Activated CD4-positive, alpha-beta T cell treated with anti-CD3 and anti-CD28 coated beads for 36 hours (primary cell): Measurements from ENCODE around the gene C6orf62. TPM values are rescaled to one million over a fixed set of nuclear protein-coding genes. Genes with fewer than 3 reads are reported as not detected.
A peak's percentile ranks its signal among the peaks of the same experiment; 100 is the strongest.
"Not testable (repeated sequence)": the region's sequence is repeated elsewhere in the genome, so short reads cannot be mapped to it uniquely, and the experiment has no call there.

Experiments used
- ATAC-seq: fragments of 200-7000 bp; cut with Tn5 transposase; one replicate; pipeline ENCODE4 v1.10.0; 2021; ENCODE audit warnings: mild to moderate bottlenecking, moderate library complexity
- CTCF ChIA-PET: fragments of 350-600 bp; sonication (Branson Sonifier 250); formaldehyde crosslinking; loops from one replicate; lab custom pipeline; 2021; ENCODE audit warnings: antibody characterized with exemption; lab: Charles Lee
- POLR2A ChIA-PET: fragments of 350-600 bp; sonication (Branson Sonifier 250); formaldehyde crosslinking; loops from one replicate; lab custom pipeline; 2021; ENCODE audit warnings: antibody characterized with exemption, inconsistent platforms; lab: Charles Lee
- DNase-seq: peaks from one replicate; pipeline ENCODE4 v3.0.0-alpha.2; 2020
- H3K27ac Mint-ChIP-seq: one replicate; pipeline ENCODE4 v1.8.0; 2021; ENCODE audit warnings: mixed read lengths
- H3K27me3 Mint-ChIP-seq: one replicate; pipeline ENCODE4 v1.8.0; 2021; ENCODE audit warnings: mixed read lengths
- H3K36me3 Mint-ChIP-seq: one replicate; pipeline ENCODE4 v1.8.0; 2021; ENCODE audit warnings: low read depth, mixed read lengths
- H3K4me1 Mint-ChIP-seq: one replicate; pipeline ENCODE4 v1.8.0; 2021; ENCODE audit warnings: mixed read lengths
- H3K4me3 Mint-ChIP-seq: one replicate; pipeline ENCODE4 v1.8.0; 2021; ENCODE audit warnings: mild to moderate bottlenecking, moderate library complexity, mixed read lengths
- H3K9me3 Mint-ChIP-seq: one replicate; pipeline ENCODE4 v1.8.0; 2021; ENCODE audit warnings: low read depth, mixed read lengths
- intact Hi-C, 2 experiments: fragments of 100-400 bp; cut with DNase I in 1 of 2; cut with micrococcal nuclease in 1 of 2; formaldehyde crosslinking; loops; one replicate each; pipeline versions ENCODE4 v1.14.2 to v1.15.1; 2022 to 2024; cut with DNase I, micrococcal nuclease
- total RNA-seq, 2 experiments: library from RNA; stranded (reverse); gene quantifications; one replicate each; pipeline ENCODE4 v1.2.3, GENCODE V29; 2021

C6orf62 gene
- total RNA-seq, 2 experiments from 2014 or later = 141 to 147 TPM

- Mint-ChIP-seq H3K27ac (no peak overlapping the region), H3K4me3 (no peak overlapping the region), H3K9me3 (no peaks in the 10 kb centered on the region), H3K36me3 (no peaks in the 10 kb centered on the region), H3K4me1 (no peaks in the 10 kb centered on the region), H3K27me3 (no peaks in the 10 kb centered on the region)
- no peak for ATAC-seq
- POLR2A ChIA-PET = interaction anchor here (0.6 kb wide), 1 partner anchor 274 kb away, joined by 3 read pairs; no protein-coding TSS in a partner anchor
- DNase-seq = no peak
- intact Hi-C loops = loop anchor here in 1 of 2 experiments (10.0 kb wide), 2 partner anchors 235 to 475 kb away; no protein-coding TSS in a partner anchor
- CTCF ChIA-PET = interaction anchor here (1.2 to 1.5 kb wide), 5 partner anchors 10 to 187 kb away, joined by 3 to 5 read pairs (median 4); no protein-coding TSS in a partner anchor
These were observed 40.8 kb upstream of the C6orf62 start for GRCh38 chr6:24759718-24760117.

GRCh38 chr6:24757611-24758010 is 38.7 kb upstream of the C6orf62 start:
- Mint-ChIP-seq H3K27ac (no peak overlapping the region), H3K4me1 (no peaks in the 10 kb centered on the region), H3K36me3 (no peaks in the 10 kb centered on the region), H3K4me3 (no peak overlapping the region), H3K9me3 (peaks cover 4% of the 10 kb centered on the region), H3K27me3 (peaks cover under 1% of the 10 kb centered on the region)
- DNase-seq = no peak
- POLR2A ChIA-PET = no interaction called here
- intact Hi-C loops = no loop called here
- CTCF ChIA-PET = interaction anchor here (0.7 to 2.0 kb wide), 3 partner anchors 174 to 314 kb away, joined by 3 to 5 read pairs (median 4); no protein-coding TSS in a partner anchor
- ATAC-seq = no peak

GRCh38 chr6:24755279-24755678 is 36.3 kb upstream of the C6orf62 start:
- no peak overlapping the region for H3K27ac Mint-ChIP-seq
- peaks cover 2% of the 10 kb centered on the region for H3K4me1 Mint-ChIP-seq
- POLR2A ChIA-PET = no interaction called here
- ATAC-seq (no peak), DNase-seq (no peak)
- CTCF ChIA-PET = interaction anchor here (0.7 to 1.5 kb wide), 5 partner anchors 9 to 176 kb away, joined by 3 to 6 read pairs (median 3); no protein-coding TSS in a partner anchor
- H3K4me3 Mint-ChIP-seq = no peak overlapping the region
- peaks cover 4% of the 10 kb centered on the region for H3K9me3 Mint-ChIP-seq
- intact Hi-C loops = no loop called here
- H3K36me3 Mint-ChIP-seq = no peaks in the 10 kb centered on the region
- H3K27me3 Mint-ChIP-seq = peaks cover 2% of the 10 kb centered on the region

GRCh38 chr6:24754378-24754777 is 35.4 kb upstream of the C6orf62 start:
- POLR2A ChIA-PET = not testable (repeated sequence)

GRCh38 chr6:24753545-24753944 is 34.6 kb upstream of the C6orf62 start:
- H3K4me3 Mint-ChIP-seq = no peak overlapping the region

More at GRCh38 chr6:24754378-24754777, 35.4 kb upstream of the C6orf62 start:
- H3K4me3 Mint-ChIP-seq, DNase-seq, H3K27me3 Mint-ChIP-seq, H3K36me3 Mint-ChIP-seq, H3K9me3 Mint-ChIP-seq, H3K4me1 Mint-ChIP-seq, intact Hi-C loops, H3K27ac Mint-ChIP-seq, ATAC-seq: not testable (repeated sequence)
- CTCF ChIA-PET = interaction anchor here (1.2 to 1.5 kb wide), 2 partner anchors 11 to 173 kb away, joined by 3 to 4 read pairs; no protein-coding TSS in a partner anchor

GRCh38 chr6:24752917-24753492 is 34.1 kb upstream of the C6orf62 start:
- intact Hi-C loops = no loop called here
- CTCF ChIA-PET = interaction anchor here (1.2 to 1.8 kb wide), 2 partner anchors 10 to 13 kb away, joined by 4 to 7 read pairs; no protein-coding TSS in a partner anchor
- no peak for ATAC-seq
- peaks cover 2% of the 10 kb centered on the region for H3K4me1 Mint-ChIP-seq
- H3K9me3 Mint-ChIP-seq = peaks cover 4% of the 10 kb centered on the region
- no peak overlapping the region for H3K4me3 Mint-ChIP-seq
- no peaks in the 10 kb centered on the region for H3K36me3 Mint-ChIP-seq
- DNase-seq = no peak
- POLR2A ChIA-PET = no interaction called here
- H3K27ac Mint-ChIP-seq = no peak overlapping the region
- H3K27me3 Mint-ChIP-seq = peaks cover 5% of the 10 kb centered on the region

More at GRCh38 chr6:24753545-24753944, 34.6 kb upstream of the C6orf62 start:
- H3K27me3 Mint-ChIP-seq = peaks cover 5% of the 10 kb centered on the region
- no peak overlapping the region for H3K27ac Mint-ChIP-seq
- intact Hi-C loops = no loop called here
- no peak for DNase-seq
- no peak for ATAC-seq
- no peaks in the 10 kb centered on the region for H3K36me3 Mint-ChIP-seq
- ChIA-PET POLR2A (no interaction called here), CTCF (interaction anchor here (1.2 to 1.8 kb wide), 2 partner anchors 10 to 12 kb away, joined by 4 to 7 read pairs; no protein-coding TSS in a partner anchor)
- peaks cover 2% of the 10 kb centered on the region for H3K4me1 Mint-ChIP-seq
- H3K9me3 Mint-ChIP-seq = peaks cover 4% of the 10 kb centered on the region

- DNase-seq (no peak), ATAC-seq (no peak)
- Mint-ChIP-seq H3K27me3 (peaks cover 5% of the 10 kb centered on the region), H3K9me3 (peaks cover 4% of the 10 kb centered on the region), H3K36me3 (no peaks in the 10 kb centered on the region), H3K4me1 (peaks cover 2% of the 10 kb centered on the region), H3K4me3 (no peak overlapping the region), H3K27ac (no peak overlapping the region)
- intact Hi-C loops = no loop called here
- CTCF ChIA-PET = interaction anchor here (1.2 to 1.8 kb wide), 2 partner anchors 9 to 13 kb away, joined by 4 to 7 read pairs; no protein-coding TSS in a partner anchor
- POLR2A ChIA-PET = no interaction called here
These were observed 33.5 kb upstream of the C6orf62 start for GRCh38 chr6:24752503-24752902.

- POLR2A ChIA-PET, intact Hi-C loops, H3K4me3 Mint-ChIP-seq, ATAC-seq, H3K27me3 Mint-ChIP-seq, H3K36me3 Mint-ChIP-seq, CTCF ChIA-PET, H3K27ac Mint-ChIP-seq, H3K9me3 Mint-ChIP-seq, DNase-seq, H3K4me1 Mint-ChIP-seq: not testable (repeated sequence)
These were observed 31.9 kb upstream of the C6orf62 start for GRCh38 chr6:24750878-24751277.

GRCh38 chr6:24749297-24749696 is 30.3 kb upstream of the C6orf62 start:
- peaks cover 7% of the 10 kb centered on the region for H3K4me1 Mint-ChIP-seq
- H3K36me3 Mint-ChIP-seq = no peaks in the 10 kb centered on the region
- peaks cover 5% of the 10 kb centered on the region for H3K27me3 Mint-ChIP-seq
- ATAC-seq (no peak), DNase-seq (no peak)
- intact Hi-C loops = no loop called here
- no peak overlapping the region for H3K4me3 Mint-ChIP-seq
- H3K27ac Mint-ChIP-seq = no peak overlapping the region
- POLR2A ChIA-PET = no interaction called here
- CTCF ChIA-PET = interaction anchor here (0.6 to 0.9 kb wide), 2 partner anchors 11 to 22 kb away, joined by 3 read pairs; no protein-coding TSS in a partner anchor
- H3K9me3 Mint-ChIP-seq = peaks cover 3% of the 10 kb centered on the region

GRCh38 chr6:24744911-24745310 is 26.0 kb upstream of the C6orf62 start:
- peaks cover 28% of the 10 kb centered on the region for H3K4me1 Mint-ChIP-seq
- CTCF ChIA-PET = interaction anchor here (0.7 to 0.8 kb wide), 3 partner anchors 10 to 461 kb away, joined by 3 to 4 read pairs (median 3); no protein-coding TSS in a partner anchor
- DNase-seq (no peak), ATAC-seq (no peak)
- no peaks in the 10 kb centered on the region for H3K36me3 Mint-ChIP-seq
- intact Hi-C loops = no loop called here
- H3K4me3 Mint-ChIP-seq = no peak overlapping the region
- peak overlapping the region; percentile 2 for H3K27ac Mint-ChIP-seq
- peaks cover 3% of the 10 kb centered on the region for H3K27me3 Mint-ChIP-seq
- POLR2A ChIA-PET = no interaction called here
- H3K9me3 Mint-ChIP-seq = no peaks in the 10 kb centered on the region

GRCh38 chr6:24743944-24744335 is 25.0 kb upstream of the C6orf62 start:
- DNase-seq (no peak), ATAC-seq (no peak)
- peaks cover 1% of the 10 kb centered on the region for H3K27me3 Mint-ChIP-seq
- peaks cover 28% of the 10 kb centered on the region for H3K4me1 Mint-ChIP-seq
- H3K9me3 Mint-ChIP-seq = no peaks in the 10 kb centered on the region
- intact Hi-C loops = loop anchor here (1.0 to 2.0 kb wide), 4 partner anchors 23 to 282 kb away; partner anchors contain the start of gene GMNN (in 1 of the 2)
- no peaks in the 10 kb centered on the region for H3K36me3 Mint-ChIP-seq
- H3K27ac Mint-ChIP-seq = peak overlapping the region; percentile 82
- ChIA-PET CTCF (interaction anchor here (1.4 to 1.8 kb wide), 6 partner anchors 9 to 78 kb away, joined by 4 to 8 read pairs (median 5); no protein-coding TSS in a partner anchor), POLR2A (interaction anchor here (1.4 kb wide), 1 partner anchor 25 kb away, joined by 23 read pairs; the partner anchor contains the start of gene C6orf62)
- H3K4me3 Mint-ChIP-seq = peak overlapping the region; percentile 17
